ENCODE measurements around the gene SPPL2B. TPM values are rescaled to one million over a fixed set of nuclear protein-coding genes. Genes with fewer than 3 reads are reported as not detected.

Gene SPPL2B
- total RNA-seq, 1 experiment from 2014 or later: 36.5 TPM

DNA sequence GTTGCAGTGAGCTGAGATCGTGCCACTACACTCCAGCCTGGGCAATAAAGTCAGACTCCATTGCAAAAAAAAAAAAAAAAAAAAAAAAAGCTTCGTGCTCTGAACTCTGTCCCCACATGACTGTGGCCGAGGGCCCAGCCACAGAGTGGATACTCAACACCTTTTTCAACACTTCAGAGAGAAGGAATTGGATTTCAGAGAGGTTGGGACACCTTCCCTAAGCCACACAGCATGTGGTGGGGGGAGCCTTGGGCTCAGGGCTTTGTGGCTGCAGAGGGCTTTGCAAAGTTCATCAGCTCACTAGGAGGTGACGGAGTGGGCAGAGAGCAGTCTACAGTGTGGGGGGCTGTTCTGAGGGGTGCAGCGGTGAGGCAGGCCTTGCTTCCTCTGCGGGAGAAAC is 9.6 kb upstream of the SPPL2B start:
- DNase-seq (ENCODE audit: low spot score): no peak
- in situ Hi-C loops (cut with HindIII; ENCODE audit: low sequenced_read_pairs): loop anchor here (5.0 kb wide), 1 partner anchor 82 kb away; the partner anchor contains the start of genes PLEKHJ1 and SF3A2

- no peak for DNase-seq (ENCODE audit: low spot score)
- in situ Hi-C loops (cut with HindIII; ENCODE audit: low sequenced_read_pairs): loop anchor here (5.0 kb wide), 1 partner anchor 82 kb away; the partner anchor contains the start of genes PLEKHJ1 and SF3A2
Measured at GRCh38 chr19:2319551-2319950, 8.9 kb upstream of the SPPL2B start.

DNA sequence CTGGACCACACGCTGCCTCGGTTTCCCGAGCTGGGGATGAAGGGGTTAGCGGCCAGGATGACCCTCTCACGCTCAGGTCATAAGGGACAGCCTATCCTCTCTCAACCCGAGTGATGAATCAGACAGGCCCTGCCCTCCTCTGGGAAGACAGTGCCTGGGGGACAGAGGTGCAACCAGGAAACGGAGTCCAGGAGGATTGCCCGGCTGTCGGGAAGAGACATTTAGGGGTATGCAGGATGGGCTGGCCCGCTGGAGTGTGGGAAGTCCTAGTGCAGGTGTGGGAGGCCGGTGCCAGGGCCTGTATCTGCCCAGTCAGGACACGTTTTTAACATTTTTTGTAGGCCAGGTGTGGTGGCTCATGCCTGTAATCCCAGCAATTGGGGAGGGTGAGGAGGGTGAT is 8.4 kb upstream of the SPPL2B start:
- in situ Hi-C loops (cut with HindIII; ENCODE audit: low sequenced_read_pairs): no loop called here
- no peak for DNase-seq (ENCODE audit: low spot score)

GRCh38 chr19:2320939-2321338 is 7.5 kb upstream of the SPPL2B start:
- no peak for DNase-seq (ENCODE audit: low spot score)
- in situ Hi-C loops (cut with HindIII; ENCODE audit: low sequenced_read_pairs): no loop called here

DNA sequence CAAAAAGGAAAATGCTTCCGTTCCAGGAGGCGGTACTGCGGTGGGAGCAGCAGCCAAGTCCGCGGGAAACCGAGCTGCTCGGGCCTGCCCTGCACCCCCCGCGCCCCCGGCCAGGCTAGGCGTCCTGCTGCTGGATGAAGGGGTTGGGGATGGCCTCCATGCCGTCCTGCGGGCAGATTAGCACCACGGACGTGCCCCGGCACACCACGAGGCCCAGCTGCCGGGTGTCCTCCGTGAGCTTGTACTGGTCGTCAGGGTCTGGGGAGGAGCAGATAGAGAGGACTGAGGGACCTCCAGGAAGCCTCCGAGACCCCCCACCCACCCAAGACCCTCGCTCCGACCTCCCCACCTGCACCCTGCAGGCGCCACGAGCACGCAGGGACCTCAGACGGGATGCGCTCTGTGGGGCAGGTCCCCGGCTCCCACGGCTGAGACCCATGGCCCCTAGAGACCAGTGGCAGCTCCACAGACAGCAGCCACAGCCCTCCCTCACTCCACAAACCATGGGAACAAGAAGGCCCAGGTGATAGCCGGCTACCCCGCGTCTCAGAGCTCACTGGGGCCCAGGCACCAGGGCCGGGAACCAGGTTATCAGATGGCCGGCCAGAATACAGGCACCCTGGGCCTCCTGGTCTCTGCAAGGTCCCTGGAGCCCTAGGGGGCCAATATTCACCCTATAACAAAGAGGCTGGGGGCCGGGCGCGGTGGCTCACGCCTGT is 6.8 kb upstream of the SPPL2B start:
- no peak for DNase-seq (ENCODE audit: low spot score)
- in situ Hi-C loops (cut with HindIII; ENCODE audit: low sequenced_read_pairs): no loop called here

GRCh38 chr19:2323707-2324106 is 4.8 kb upstream of the SPPL2B start:
- in situ Hi-C loops (cut with HindIII; ENCODE audit: low sequenced_read_pairs): no loop called here
- no peak for DNase-seq (ENCODE audit: low spot score)

- in situ Hi-C loops (cut with HindIII; ENCODE audit: low sequenced_read_pairs): no loop called here
- peak; percentile 60 for DNase-seq (ENCODE audit: low spot score)
Measured at GRCh38 chr19:2324220-2324948, 4.1 kb upstream of the SPPL2B start.

DNA sequence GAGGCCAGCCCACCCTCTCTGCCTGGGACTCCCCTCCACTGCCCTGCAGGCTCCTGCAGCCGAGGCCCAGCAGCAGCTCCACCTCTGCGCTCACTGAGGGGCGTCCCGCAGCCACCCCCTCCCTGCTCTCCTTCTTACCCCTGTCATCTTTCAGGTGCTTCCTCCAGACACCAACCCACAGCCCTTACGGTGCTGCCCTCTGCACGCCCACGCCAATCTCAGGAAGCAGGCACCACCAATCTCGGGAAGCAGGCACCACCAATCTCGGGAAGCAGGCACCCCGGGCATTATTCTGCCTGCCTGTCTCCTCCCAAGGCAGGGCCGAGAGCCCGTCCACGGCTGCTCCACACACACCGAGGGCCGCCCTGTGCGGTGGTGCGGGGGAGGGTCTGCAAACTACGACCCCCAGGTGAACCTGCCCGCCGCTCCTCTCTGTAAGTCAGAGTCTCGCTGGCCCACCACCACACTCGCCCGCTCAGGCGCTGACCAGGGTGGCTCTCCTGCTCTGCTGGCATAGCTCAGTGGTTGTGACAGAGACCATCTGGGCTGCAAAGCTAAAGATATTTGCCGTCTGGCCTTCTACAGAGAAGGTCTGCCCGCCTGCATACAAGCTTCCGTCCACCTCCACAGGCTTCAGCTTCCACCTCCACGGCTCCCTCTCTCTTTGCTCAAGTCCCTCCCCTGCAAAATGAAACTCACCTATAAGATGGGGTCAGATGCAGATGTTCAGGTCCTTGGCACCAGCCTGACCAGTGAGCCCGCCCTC is 3.0 kb upstream of the SPPL2B start:
- peak; percentile 85 for DNase-seq (ENCODE audit: low spot score)
- in situ Hi-C loops (cut with HindIII; ENCODE audit: low sequenced_read_pairs): loop anchor here (5.0 kb wide), 1 partner anchor 87 kb away; no protein-coding TSS in a partner anchor

DNA sequence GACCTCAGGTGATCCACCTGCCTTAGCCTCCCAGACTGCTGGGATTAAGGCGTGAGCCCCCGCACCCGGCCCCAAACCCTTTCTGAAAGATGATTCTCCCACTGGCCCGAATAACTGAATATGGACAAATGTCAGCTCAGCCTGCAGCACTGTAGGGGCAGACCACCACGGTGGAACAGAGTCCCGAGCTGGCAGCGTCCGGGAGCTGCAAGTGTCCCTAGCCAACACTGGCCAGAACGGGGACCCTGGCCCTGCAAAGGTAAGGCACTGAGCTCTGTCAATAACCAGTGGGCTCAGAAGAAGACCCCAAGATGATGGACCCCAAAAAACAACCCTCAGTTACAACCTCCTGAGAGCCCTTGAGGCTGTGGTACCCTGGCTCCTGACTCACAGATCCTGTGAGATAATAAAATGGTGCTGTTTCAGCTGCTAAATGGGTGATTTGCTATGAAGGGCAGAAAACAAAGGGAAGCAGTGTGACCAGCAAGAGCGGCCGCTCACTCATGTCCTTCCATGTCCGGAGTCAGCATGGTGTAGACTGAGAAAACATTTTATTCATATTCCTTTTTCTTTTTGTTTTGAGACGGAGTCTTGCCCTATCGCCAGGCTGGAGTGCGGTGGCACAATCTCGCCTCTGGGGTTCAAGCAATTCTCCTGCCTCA is 1.7 kb upstream of the SPPL2B start:
- in situ Hi-C loops (cut with HindIII; ENCODE audit: low sequenced_read_pairs): loop anchor here (5.0 kb wide), 1 partner anchor 85 kb away; no protein-coding TSS in a partner anchor

GRCh38 chr19:2327773-2328400 is 597 bp upstream of the SPPL2B start:
- peak; percentile 56 for DNase-seq (ENCODE audit: low spot score)

More for the DNA sequence above, 1.7 kb upstream of the SPPL2B start:
- DNase-seq (ENCODE audit: low spot score): no peak

DNA sequence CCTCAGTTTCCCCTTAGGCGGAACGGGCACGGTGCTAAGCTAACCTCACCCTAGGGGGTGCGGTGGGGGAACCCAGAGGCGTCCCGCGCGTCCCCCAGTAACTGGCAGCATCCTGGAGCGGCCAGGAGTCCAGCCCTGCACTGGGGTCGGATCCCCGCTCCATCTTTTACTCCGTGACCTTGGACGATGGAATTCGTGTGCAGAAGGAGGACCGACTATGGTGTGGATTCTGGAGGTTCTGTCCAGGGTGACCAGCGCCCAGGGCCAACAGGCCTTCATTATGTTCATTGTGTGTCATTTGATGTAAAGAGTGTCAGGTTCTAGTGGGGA is 630 bp downstream of the SPPL2B start:
- DNase-seq (ENCODE audit: low spot score): no peak

More at GRCh38 chr19:2327773-2328400, 597 bp upstream of the SPPL2B start:
- in situ Hi-C loops (cut with HindIII; ENCODE audit: low sequenced_read_pairs): loop anchor here (5.0 kb wide), 1 partner anchor 84 kb away; no protein-coding TSS in a partner anchor

DNA sequence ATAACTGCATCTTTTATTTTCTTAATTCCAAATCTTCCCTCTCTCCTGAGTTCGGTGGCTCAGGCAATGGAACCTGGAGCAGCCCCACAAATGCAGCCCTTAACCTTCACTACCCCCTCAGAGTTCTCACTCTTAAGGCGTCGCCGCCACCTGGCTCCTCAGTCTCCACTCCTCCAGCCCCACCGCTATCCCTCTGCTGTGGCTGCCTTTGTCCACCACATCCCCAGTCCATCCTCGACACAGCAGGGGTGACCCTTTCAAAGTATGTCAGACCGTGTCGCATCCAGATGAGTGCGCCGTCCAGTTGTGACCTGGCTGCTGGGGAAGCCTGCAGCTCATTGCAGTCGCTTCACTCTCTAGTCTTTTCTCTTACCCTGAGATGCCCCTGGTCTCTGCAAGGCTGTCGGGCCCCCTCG is 1.0 kb downstream of the SPPL2B start:
- DNase-seq (ENCODE audit: low spot score): no peak
- in situ Hi-C loops (cut with HindIII; ENCODE audit: low sequenced_read_pairs): loop anchor here (5.0 kb wide), 1 partner anchor 83 kb away; no protein-coding TSS in a partner anchor

More for the DNA sequence above, 630 bp downstream of the SPPL2B start:
- in situ Hi-C loops (cut with HindIII; ENCODE audit: low sequenced_read_pairs): loop anchor here (5.0 kb wide), 1 partner anchor 83 kb away; no protein-coding TSS in a partner anchor

- DNase-seq (ENCODE audit: low spot score): no peak
- in situ Hi-C loops (cut with HindIII; ENCODE audit: low sequenced_read_pairs): no loop called here
Measured at GRCh38 chr19:2330255-2330631, 1.8 kb downstream of the SPPL2B start.

DNA sequence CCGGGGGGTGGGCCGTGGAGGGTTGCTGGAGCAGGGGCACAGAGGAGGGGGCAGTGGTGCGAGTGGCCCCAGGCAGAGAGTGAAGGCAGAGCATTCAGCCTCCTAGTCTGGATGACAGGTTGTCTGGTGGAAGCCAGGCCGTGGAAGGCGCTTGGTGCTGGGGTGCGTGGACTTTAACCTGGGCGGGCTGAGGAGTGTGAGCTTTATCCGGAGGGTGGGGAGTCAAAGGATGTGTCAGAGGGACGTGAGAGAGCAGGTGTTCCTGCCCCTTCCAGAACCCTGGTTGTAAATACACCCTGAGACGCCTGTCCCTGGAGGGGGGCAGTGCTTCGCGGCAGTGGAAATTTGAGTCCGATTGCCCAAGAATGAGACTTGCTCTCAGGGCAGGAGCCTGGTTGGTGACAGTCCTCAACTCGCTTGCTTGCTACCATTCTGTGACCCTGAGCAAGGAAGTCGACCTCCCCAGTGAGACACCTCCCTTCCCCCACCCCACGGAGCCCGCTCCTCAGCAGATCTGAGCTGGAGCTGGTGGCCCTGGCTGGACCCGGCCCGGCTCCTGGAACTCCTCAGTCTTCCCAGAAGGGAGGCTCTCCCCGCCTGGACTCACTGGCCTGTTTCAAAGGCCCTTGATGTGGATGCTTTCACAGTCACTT is 2.3 kb downstream of the SPPL2B start:
- in situ Hi-C loops (cut with HindIII; ENCODE audit: low sequenced_read_pairs): no loop called here

GRCh38 chr19:2331601-2332246 is 3.2 kb downstream of the SPPL2B start:
- in situ Hi-C loops (cut with HindIII; ENCODE audit: low sequenced_read_pairs): no loop called here
- no peak for DNase-seq (ENCODE audit: low spot score)

More for the DNA sequence above, 2.3 kb downstream of the SPPL2B start:
- DNase-seq (ENCODE audit: low spot score): no peak

GRCh38 chr19:2332341-2333026 is 4.0 kb downstream of the SPPL2B start:
- in situ Hi-C loops (cut with HindIII; ENCODE audit: low sequenced_read_pairs): no loop called here
- DNase-seq (ENCODE audit: low spot score): no peak
